ENCODE data around the gene PRDM5. TPM values are rescaled to one million over a fixed set of nuclear protein-coding genes. Genes with fewer than 3 reads are reported as not detected.

The PRDM5 gene
- total RNA-seq, 4 donors from 2014 or later, result 37.6 to 96.6 (median 52.6) TPM

- Histone ChIP-seq H3K4me3 (no peak overlapping the region), H3K36me3 (no peaks in the 10 kb centered on the region), H3K9me3 (no peaks in the 10 kb centered on the region), H3K27me3 (no peaks in the 10 kb centered on the region), H3K4me1 (no peaks in the 10 kb centered on the region), H3K27ac (no peak overlapping the region)
- intact Hi-C loops (cut with DNase I; ENCODE audit: low total_unique reads), result no loop called here
- no peak for TF ChIP-seq CTCF (IDR thresholded peaks at IDR 0.05)
- DNase-seq, result no peak
These were observed 137.3 kb downstream of the PRDM5 start for GRCh38 chr4:120785202-120785601.

GRCh38 chr4:120777459-120777858 is 145.1 kb downstream of the PRDM5 start:
- no peaks in the 10 kb centered on the region for H3K9me3 ChIP-seq
- H3K4me3 ChIP-seq, result no peak overlapping the region
- H3K4me1 ChIP-seq, result no peaks in the 10 kb centered on the region
- intact Hi-C loops (cut with DNase I; ENCODE audit: low total_unique reads), result no loop called here
- H3K36me3 ChIP-seq, result no peaks in the 10 kb centered on the region
- DNase-seq, result no peak
- no peak for TF ChIP-seq POLR2A (IDR thresholded peaks at IDR 0.05)
- no peaks in the 10 kb centered on the region for H3K27me3 ChIP-seq
- no peak overlapping the region for H3K27ac ChIP-seq

GRCh38 chr4:120775431-120775830 is 147.1 kb downstream of the PRDM5 start:
- TF ChIP-seq POLR2A (IDR thresholded peaks at IDR 0.05), result no peak
- TF ChIP-seq CTCF (IDR thresholded peaks at IDR 0.05), result no peak
- Histone ChIP-seq H3K9me3 (no peaks in the 10 kb centered on the region), H3K4me1 (no peaks in the 10 kb centered on the region), H3K27me3 (no peaks in the 10 kb centered on the region), H3K4me3 (no peak overlapping the region), H3K27ac (no peak overlapping the region), H3K36me3 (no peaks in the 10 kb centered on the region)
- intact Hi-C loops (cut with DNase I; ENCODE audit: low total_unique reads), result no loop called here
- no peak for DNase-seq

GRCh38 chr4:120773641-120774040 is 148.9 kb downstream of the PRDM5 start:
- Histone ChIP-seq H3K27me3 (no peaks in the 10 kb centered on the region), H3K9me3 (no peaks in the 10 kb centered on the region), H3K4me1 (no peaks in the 10 kb centered on the region), H3K4me3 (no peak overlapping the region), H3K36me3 (no peaks in the 10 kb centered on the region), H3K27ac (no peak overlapping the region)
- DNase-seq, result no peak
- TF ChIP-seq POLR2A (IDR thresholded peaks at IDR 0.05) (no peak), CTCF (IDR thresholded peaks at IDR 0.05) (no peak)
- intact Hi-C loops (cut with DNase I; ENCODE audit: low total_unique reads), result no loop called here

- H3K9me3 ChIP-seq, result no peaks in the 10 kb centered on the region
- H3K27ac ChIP-seq, result no peak overlapping the region
- H3K4me3 ChIP-seq, result no peak overlapping the region
- no peaks in the 10 kb centered on the region for H3K27me3 ChIP-seq
- no peak for DNase-seq
- no peaks in the 10 kb centered on the region for H3K36me3 ChIP-seq
- no peaks in the 10 kb centered on the region for H3K4me1 ChIP-seq
- TF ChIP-seq POLR2A (IDR thresholded peaks at IDR 0.05), result no peak
- no peak for TF ChIP-seq CTCF (IDR thresholded peaks at IDR 0.05)
- intact Hi-C loops (cut with DNase I; ENCODE audit: low total_unique reads), result no loop called here
These were observed 150.6 kb downstream of the PRDM5 start for GRCh38 chr4:120771907-120772306.

GRCh38 chr4:120770897-120771296 is 151.6 kb downstream of the PRDM5 start:
- Histone ChIP-seq H3K27me3 (no peaks in the 10 kb centered on the region), H3K4me1 (no peaks in the 10 kb centered on the region), H3K4me3 (no peak overlapping the region), H3K27ac (no peak overlapping the region), H3K36me3 (no peaks in the 10 kb centered on the region), H3K9me3 (no peaks in the 10 kb centered on the region)
- intact Hi-C loops (cut with DNase I; ENCODE audit: low total_unique reads), result no loop called here
- TF ChIP-seq CTCF (IDR thresholded peaks at IDR 0.05) (no peak), POLR2A (IDR thresholded peaks at IDR 0.05) (no peak)
- no peak for DNase-seq
